ENCODE measurements around the gene MCTP1.

The MCTP1 gene

DNA sequence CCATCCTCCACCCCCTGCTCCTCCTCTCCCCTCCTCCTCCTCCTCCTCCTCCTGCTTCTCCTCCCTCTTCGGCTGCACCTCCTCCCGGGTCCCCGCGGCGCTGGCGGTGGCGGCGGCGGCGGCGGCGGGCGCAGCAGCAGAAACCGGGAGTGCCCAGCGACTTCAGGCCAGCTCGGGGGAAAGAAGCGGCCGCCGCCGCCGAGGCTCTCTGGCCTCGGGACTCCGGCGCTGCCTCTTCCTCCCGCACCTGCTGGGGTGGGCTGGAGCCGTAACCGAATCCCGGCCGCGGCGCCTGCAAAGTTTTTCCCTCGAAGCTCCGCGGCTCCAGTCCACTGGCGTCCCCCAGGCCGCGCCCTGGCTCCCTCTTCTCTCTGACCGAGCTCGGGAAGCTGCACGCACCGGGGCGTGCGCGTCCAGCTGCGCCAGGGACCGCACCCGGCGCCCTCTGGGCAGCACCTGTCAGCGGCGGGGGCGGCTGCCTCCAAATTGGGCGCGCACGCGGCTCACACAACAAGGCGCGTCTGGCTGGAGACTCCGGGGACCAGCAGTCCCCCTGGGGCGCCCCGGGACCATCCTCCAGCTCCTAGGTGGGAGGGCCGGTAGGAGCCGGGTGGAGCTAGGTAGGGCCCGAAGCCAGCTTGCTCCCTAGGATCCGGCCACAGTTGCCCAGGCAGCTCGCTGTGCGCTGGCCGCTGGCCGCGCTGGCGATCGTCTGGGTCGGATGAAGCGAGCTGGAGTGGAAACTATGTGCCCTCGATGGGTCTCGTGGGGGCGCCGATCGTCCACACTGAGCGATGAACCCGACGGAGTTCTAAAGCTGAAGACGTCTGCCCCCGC is at the start of gene MCTP1:
MCTP1 (minus strand) TSS at position 523 of the 837 bp plus-strand sequence.
- no peak for DNase-seq (ENCODE audit: low read depth, low spot score)

DNA sequence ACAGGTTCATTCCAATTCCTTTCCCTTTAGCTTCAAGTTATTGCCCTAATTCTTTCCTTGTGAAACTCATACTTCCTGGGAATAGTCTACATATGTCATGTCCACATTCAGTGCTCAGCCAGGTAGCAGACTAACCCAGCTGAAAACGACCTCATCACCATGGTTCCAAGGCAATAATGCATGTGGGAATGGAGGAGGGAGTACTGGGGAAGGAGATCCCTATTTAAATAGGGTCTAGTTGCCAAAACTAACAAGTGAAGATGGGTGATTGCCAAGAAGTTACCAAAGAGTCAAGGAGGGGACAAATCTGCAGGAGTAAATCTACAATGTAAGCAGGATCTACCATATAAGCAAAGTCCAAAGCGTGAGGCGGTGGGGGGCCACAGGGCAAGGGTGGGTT is 47.3 kb upstream of the MCTP1 start:
- DNase-seq (ENCODE audit: low read depth, low spot score): no peak

DNA sequence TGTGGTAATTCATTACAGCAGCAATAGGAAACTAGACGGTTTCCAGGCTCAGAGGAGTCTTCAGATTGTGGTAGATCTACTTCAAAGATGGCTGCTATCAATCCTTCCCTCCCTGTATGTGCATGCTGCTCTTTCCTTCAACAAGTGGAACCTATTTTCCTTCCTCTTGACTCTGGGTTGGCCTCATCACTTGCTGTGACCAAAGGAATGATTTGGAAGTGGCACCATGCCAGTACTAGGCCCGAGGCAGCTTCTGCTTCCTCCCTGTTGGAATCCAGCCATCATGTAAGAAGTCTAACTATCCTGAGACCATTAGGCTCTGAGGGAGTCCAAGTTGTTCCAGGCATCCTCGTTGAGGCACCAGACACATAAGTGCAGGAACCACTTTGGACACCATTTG is 46.5 kb upstream of the MCTP1 start:
- no peak for DNase-seq (ENCODE audit: low read depth, low spot score)

DNA sequence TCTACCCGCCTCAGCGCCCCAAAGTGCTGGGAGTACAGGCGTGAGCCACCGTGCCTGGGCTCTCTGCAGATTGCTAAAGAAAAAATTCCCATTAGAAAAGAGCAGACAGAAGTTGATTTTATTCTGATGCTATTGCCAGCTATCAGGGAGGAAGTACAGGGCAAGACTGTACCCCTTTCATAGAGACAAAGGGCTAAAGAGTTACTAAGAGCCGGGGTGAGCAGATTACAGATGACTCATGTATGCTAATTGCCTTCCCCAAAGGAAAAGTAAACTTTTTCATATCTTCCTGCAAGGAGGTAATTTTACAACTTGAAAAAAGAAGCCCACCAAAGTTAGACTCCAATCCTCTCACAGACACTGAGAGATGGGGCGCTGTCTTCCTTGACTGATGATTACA is 42.3 kb upstream of the MCTP1 start:
- DNase-seq (ENCODE audit: low read depth, low spot score): no peak

DNA sequence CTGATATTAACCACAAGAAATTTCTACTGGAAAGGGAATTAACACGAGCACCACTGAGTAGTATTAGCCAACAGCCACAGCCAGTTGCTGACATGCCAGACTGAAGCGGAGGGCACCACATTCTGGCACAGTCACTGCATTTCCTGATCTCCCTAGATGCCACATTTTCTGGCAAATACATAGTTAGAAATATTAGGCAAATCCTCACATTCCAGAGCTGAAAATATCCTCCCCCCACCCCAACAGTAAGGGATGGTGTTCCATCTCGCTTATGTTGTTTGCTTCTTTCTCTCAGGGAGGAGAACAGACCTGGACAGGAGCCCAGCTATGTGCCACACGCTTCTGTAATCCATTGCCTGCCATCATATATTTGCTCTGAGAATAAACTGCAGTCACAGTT is 32.8 kb upstream of the MCTP1 start:
- no peak for DNase-seq (ENCODE audit: low read depth, low spot score)

DNA sequence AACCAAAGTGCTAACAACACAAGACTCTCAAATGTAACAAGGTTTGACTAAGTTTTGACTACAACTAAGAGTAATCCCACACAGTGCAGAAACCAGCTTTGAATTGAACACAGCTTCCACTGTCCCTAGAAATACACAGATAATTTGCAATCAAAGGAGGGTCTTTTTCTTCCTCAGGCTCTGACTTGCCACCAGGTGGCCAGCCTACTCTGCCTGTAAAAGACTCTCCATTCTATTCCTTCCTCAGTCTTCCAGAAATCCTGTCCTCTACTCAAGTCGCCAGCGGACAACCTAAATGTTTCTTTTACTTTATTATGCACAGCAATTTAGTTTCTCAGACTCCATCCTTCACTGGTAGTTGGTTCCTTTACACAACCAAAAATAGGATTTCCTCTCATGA is 32.2 kb upstream of the MCTP1 start:
- no peak for DNase-seq (ENCODE audit: low read depth, low spot score)

DNA sequence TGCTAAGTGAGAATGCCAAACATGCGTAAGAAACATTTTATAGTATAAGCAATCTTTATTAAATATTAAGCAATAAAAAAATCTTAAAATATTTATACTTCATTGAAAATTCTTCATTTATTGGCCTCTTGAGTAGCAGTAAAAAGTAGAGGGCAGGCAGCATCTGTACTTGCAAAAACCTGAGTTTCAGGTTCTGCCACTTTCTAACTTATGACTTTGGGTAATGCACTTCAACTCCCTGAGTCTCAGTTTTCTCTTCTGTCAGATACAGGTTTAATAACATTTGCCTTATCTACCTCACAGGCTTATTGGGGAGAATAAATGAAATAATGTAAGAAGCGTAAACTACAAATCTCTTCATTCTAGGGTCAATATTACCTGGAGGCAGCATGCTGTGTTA is 19.8 kb upstream of the MCTP1 start:
- no peak for DNase-seq (ENCODE audit: low read depth, low spot score)

DNA sequence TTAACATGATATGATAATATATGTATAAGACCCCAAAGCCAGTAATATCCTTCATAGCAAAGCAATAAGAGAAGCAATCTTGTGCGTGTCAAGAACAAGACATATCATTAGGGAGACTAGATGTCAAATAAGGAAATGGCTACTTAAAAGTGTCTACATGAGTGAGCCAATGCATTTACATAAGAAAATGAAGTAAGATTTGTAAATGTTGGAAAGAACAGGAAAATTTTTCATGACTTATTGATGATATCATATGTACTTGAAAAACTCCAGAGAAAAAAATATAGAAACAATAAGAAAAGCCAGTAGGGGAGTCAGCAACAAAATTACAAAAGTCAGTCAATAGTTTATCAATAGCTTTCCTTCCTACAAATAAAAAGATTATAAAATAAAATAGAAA is 13.8 kb upstream of the MCTP1 start:
- no peak for DNase-seq (ENCODE audit: low read depth, low spot score)

DNA sequence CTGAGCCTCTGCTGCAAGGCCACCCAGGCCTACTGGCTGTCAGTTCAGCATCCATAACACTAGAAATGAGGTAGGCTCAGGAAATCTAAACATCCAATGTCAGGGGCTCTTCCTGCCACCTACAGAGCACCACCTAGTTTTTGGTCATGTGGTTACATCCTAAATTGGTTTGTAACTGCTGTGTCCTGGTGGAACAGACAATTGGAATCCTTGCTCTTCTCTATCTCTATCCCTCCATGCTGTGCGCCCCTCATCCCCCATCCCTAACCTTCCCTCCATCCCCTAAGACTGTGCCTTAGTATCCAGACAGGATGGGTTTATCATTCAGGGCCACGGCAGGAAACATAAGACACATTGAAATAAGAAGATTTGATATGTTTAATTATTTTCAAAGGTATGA is 11.4 kb upstream of the MCTP1 start:
- DNase-seq (ENCODE audit: low read depth, low spot score): no peak

DNA sequence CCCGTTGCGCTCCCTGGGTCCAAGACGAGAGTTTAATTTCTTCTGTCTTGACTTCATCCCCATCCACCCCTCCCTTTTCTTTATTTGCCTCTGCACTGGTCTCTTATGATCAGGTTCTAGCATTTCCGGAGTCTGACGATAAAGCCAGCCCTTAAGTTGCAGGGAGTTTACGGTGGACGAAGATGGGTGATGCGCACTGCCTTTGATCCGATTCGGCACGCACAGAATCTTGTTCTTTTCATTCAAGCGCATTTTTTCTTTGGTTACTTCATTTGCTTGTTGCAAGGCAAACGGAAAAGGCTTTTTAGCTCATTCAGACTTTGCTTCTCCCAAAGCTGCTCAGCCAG is 488 bp upstream of the MCTP1 start:
- DNase-seq (ENCODE audit: low read depth, low spot score): no peak

DNA sequence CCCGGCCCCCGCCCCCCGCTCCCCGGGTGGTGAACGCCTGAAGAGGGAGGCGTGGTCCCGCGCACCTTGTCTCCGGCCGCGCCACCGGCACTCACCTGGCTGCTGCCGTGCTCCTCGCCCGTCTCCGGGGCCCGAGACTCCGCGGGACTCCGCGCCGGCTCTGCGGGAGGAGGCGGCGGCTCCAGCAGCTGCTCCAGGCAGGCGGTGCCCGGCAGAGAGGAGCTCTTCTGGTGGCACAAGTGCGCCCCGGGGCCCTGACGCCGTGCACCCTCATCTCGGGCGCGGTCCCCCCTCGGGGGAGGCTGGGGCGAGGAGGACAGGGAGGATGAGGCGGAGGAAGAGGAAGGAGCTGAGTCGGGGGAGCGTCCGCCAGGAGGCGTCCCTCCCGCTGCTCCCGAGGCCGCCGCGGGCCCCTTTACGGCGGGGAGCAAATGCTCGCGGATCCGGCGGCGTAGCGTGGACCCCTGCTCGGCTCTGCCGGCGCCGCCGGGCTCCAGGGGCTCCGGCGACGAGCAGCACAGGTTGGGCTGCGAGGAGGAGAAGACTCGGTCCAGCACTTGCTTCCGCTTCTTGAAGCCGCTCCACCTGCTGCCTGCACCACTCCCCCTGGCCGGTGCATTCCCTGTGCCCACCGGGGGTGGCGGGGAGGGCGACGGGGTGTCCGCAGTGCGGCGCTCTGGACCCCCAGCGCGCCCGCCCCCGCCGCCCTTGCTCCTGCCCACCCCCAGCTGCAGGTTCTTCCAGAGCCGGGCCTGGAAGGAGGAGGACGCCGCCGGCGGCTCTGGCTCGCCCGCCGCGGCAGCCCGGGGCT is 928 bp downstream of the MCTP1 start:
- DNase-seq (ENCODE audit: low read depth, low spot score): no peak

DNA sequence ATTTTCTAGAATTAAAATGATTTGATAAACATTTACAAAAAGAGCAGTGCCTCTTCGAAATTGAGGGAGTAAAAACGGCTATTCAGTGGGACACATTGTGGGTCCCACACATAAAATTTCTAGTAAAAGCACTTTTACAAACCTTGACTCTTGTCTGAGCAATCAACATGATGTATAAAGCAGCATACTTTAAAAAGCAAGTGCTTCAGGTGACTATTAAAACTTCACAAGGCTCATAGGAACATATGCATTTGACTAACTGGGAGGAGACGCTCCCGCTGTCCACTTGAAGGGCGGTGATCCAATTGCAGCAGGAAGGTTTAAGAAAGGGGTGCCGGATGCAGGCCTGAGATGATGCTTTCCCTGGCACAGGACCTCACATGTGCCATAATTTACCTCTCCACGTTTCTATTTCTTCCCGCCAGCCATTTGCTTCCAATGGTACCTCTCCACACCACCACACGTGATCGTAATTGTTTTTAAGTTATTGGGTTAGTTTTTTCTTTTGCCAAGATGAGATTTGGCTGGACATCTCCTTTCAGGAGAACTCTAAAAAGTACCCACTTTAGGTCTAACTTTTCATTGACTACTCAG is 1.8 kb downstream of the MCTP1 start:
- no peak for DNase-seq (ENCODE audit: low read depth, low spot score)

DNA sequence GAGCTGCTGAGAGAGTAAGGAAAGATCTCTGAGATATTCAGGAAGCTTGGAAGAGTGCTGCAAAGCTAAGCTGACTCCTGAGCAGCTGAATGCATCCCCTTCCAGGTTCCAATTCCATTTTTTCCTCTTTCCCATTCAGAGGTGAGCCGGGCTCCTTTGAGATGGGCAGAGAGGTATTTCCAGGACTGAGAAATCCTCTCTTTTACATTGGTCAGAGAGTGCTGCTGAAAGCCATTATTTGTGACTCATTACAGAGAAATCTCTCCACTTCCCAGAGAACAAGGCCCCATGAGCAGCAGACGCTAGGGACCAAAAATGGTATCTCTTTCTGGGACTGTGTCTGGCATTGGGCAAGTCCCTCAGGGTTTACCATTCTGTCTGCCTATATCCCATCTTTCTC is 3.7 kb downstream of the MCTP1 start:
- DNase-seq (ENCODE audit: low read depth, low spot score): no peak

DNA sequence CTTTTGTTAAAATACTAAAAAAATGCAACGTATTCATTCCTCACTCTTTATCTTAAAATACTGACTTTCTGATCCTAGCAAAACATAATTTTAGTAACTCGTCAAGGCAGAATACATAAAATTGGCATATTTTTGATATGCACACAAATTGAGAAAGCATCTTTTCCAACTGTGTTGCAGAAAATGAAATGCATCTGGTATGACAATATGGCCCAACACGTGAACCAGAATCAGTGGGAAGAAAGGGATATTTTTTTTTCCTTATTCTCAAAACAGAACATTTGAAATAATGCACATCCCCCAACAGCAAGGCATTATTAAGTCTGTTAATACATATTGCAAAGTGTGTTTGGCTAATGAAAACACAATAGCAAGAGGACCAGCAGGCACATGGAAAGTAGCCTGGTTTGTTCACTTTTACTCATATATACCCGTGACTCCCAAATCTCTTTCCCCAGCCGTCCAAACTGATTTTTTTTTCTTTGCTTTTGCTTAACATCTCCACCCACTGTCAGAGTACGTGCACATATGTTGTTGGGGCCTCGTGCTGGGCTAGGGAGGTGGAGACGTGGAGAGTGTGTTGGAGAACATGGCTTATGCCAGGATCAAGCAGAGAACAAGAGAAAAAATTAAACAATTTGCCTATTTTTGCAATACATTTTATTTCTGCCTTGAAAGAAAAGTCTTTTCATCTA is 4.3 kb downstream of the MCTP1 start:
- no peak for DNase-seq (ENCODE audit: low read depth, low spot score)

DNA sequence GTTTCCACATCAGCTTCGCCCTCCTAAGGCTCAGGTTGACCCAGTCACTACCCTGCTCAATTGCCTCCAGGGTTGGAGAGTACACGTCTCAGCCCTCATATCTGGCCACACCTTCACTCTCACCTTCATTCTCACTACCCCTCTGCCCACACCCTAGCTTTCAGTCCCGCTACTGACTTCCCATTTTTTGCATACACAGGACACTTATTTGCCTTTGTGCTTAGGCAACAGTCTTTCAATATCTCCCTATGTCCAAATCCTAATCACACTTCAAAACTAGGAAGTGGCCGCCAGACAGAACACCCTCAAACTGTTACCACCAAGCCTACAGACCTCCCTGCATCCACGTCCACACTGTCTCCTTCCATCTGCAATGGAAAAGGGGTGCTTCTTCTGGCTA is 10.9 kb downstream of the MCTP1 start:
- no peak for DNase-seq (ENCODE audit: low read depth, low spot score)

DNA sequence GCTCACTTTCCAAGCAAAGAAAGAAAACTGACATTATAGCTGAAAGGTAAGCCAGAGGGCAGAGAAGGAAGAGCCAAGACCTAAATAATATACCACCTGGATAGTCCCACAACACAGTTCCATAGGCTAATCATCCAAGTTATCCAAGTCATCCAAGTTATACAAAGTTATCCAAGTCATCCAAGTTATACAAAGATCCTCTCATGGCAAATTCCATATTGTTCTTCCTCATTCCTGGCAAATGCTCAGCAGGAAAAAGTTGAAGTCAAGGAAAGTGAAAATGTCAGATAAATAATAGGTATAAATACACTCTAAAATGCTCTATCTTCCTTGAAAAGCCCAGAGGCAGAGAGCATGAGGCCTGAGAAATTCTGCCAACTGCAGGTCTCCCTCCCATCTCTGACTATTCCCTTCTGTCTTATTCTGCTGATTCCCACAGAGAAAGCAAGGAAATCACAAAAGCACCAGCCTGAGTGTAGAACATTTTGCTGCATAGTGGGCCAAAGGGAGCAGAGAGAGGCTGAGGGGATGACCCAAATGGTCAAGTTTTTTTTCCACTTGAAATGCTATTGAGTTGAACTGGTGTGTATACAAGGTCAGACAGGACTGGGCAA is 12.5 kb downstream of the MCTP1 start:
- DNase-seq (ENCODE audit: low read depth, low spot score): no peak

DNA sequence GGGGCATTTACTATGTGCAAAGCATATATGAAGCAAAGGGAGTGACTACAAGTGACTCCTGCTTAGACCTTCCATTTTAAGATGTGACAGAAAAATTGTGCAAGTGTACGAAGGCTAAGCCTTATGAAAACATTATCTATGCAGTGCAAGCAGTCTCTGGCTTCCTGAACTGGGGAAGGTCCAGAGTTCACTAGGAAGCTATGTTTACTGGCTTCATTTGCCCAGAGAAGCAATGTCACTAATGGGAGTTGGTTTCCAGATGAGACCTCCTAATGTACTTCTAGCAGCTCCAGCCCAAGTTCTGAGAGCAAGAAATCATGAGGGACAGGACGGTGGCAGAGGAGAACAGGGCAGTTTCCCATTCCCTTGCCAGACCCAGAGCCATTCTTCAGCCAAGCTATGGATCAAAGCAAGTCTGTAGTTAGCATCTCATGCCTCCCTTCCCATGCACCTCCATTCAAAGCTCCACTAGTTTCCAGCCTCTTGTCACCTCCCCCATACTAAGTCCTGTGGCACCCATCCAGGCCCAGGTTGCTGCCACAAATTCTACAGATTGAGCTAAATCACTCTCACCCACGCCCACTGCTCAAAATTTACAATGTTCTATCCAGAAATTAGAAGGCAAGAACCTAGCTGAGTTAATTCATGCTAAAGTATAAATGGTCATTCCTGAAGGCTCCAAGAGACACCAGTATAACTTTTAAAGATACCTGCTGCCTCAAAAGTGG is 21.8 kb downstream of the MCTP1 start:
- no peak for DNase-seq (ENCODE audit: low read depth, low spot score)

DNA sequence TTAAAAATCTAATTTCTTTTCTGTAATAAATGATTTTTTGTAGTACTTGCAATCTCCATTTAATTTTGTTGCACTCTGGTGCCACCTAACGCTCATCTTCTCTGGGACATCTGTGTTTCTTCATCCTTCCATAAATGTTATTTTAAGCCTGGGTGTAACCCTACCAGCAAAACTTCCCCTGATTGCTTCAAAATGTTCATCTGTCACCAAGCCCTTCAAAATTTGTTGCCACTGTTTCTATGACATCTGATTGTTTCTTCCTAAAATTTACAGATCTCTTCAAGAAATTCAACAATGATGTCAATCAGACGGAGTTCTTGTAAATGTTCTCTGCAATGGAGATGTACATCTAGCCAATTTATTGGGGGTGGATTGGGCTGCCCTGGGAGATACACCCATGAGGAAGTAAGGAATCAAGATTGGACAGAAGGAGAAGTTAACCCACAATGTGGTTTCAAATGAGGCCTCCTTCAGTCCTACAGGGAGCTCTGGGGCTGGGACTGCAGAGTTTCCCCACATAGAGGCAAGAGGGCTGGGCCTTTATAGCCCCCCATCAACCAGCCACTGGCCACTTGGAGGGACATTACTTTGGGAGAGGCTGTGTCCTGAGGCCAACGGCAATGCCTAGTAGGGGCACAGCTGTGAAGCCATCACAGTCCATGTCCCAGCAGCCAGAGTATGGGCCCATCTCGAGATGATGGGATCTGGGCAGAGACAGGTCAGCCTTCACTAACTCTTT is 23.3 kb downstream of the MCTP1 start:
- DNase-seq (ENCODE audit: low read depth, low spot score): no peak

DNA sequence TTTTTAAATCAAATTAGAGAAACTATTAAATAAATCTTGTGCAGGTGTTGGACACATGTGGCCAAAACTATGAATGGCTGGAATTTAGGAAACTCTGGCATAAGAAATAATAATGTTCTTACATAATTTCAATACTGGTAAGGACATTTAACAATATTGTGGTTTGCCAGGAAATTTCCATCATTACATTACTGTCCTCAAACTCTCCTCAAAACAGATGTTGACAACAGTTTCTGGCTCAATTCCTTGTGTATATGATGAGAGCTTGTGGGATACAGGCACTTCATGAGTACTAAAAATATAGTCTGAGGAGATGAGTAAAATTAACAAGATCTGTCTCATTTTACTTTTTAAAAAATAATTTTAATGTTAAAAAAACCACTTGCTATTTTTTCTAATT is 27.9 kb downstream of the MCTP1 start:
- DNase-seq (ENCODE audit: low read depth, low spot score): no peak

DNA sequence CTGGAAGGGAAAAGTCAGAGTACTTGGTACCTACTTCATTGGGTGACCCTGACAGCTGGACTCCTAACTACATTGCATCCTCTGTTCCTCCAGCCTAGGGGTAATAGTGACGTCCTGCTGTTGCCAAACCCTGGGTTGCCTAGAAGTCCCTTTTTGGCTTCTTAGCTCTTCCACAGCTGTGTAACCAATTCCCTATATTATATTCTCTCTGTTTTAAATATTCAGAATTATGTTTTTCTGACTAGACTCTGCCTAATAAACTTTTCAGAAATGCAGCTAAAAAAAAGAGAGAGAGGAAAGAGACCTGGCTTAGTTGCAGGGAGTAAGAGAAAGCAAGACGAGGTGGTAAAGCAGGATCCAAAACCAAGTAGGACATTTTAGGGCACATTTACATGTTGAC is 28.4 kb downstream of the MCTP1 start:
- no peak for DNase-seq (ENCODE audit: low read depth, low spot score)

All from activated CD4-positive, CD25-positive, alpha-beta regulatory T cell treated with anti-CD3 and anti-CD28 coated beads, Interleukin-2, amount 50 U/mL, for 16 hours (primary cell).